ENCODE measurements around the gene ZMYM4. TPM values are rescaled to one million over a fixed set of nuclear protein-coding genes. Genes with fewer than 3 reads are reported as not detected.

ZMYM4 gene
- polyA plus RNA-seq, 2 of the 4 experiments (the other 2 are of a cell fraction) = 12.2 to 36.3 TPM

DNA sequence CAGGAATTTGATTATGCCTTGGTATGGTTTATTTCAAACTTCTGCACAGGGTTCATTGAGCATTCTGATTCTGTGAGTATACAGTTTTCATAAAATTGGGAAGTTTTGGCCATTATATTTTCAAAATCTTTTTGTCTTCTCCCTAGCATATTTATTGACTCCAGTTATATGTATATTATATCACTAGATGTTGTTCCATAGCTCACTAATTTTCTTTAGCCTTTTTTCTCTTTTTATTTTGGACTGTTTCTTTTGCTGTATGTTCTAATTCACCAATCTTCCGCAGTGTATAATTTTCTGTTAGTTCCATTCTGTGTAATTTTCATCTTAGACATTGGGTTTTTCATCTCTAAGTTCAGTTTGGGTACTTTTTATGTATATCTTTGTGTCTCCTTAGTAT, 31.9 kb downstream of the ZMYM4 start:
- no peak for FAIRE-seq
- CTCF ChIA-PET = interaction anchor here (2.6 kb wide), 1 partner anchor 98 kb away, joined by 13 read pairs; no protein-coding TSS in a partner anchor
- Histone ChIP-seq H3K27ac (no peak overlapping the region), H3K4me3 (no peak overlapping the region), H3K4me1 (no peaks in the 10 kb centered on the region), H3K4me2 (no peak overlapping the region), H3K9me3 (no peaks in the 10 kb centered on the region)
- WGBS (ENCODE audit: missing lambda C conversion rate) = 96% methylated on average over 1 of the region's 1 CpG
- POLR2A ChIA-PET = no interaction called here
- TF ChIP-seq RCOR1 (IDR thresholded peaks at IDR 0.05; ENCODE audit: low read depth, low read length) (no peak), JUNB (IDR thresholded peaks at IDR 0.05) (no peak)
- no peak for DNase-seq (ENCODE audit: low read depth in 1 of 2, low spot score in 1 of 2)
- no peak for ATAC-seq

DNA sequence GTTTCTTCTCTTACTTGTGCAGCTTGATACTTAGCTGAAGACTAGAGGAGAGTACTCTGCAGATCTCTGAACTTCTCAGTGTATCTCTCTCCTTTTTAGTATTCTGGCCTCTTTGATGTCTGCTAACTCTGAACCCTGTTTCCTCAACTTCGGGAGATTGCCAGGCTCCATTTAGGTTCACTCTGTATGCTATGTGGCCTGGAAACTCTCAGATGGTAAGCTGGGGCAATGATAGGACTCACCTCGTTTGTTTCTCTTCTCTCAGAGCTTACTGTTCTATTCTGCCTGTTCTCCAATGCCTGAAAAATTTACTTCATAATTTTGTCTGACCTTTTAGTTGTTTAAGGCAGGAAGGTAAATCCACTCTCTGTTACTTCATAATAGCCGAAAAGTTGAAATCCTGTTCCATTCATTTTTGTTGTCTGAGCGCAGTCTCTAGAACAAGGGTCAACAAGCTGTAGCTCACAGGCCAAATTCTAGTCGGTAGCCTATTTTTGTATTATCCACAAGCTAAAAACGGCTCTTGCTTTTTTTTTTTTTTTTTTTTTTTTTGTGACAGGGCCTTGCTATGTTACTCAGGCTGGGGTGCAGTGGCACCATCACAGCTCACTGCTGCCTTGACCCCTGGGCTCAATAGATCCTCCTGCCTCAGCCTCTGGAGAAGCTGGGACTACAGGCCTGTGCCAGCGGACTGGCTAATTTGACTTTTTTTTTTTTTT, 33.3 kb downstream of the ZMYM4 start:
- DNase-seq (ENCODE audit: low read depth in 1 of 2, low spot score in 1 of 2) (no peak), ATAC-seq (no peak), FAIRE-seq (no peak)
- ChIA-PET CTCF (no interaction called here), POLR2A (no interaction called here)
- H3K9me3 ChIP-seq = no peaks in the 10 kb centered on the region
- 77% methylated on average over 7 of the region's 7 CpGs for WGBS (ENCODE audit: missing lambda C conversion rate)
- TF ChIP-seq NR3C1 (IDR thresholded peaks at IDR 0.05) = no peak
- no peak for TF ChIP-seq MAX (IDR thresholded peaks at IDR 0.05)
- no peak for TF ChIP-seq ZSCAN20 (CRISPR knock-in tag; IDR thresholded peaks at IDR 0.05)
- no peak for TF ChIP-seq ZNF302 (CRISPR knock-in tag; IDR thresholded peaks at IDR 0.05)
- TF ChIP-seq, protein P1, sequence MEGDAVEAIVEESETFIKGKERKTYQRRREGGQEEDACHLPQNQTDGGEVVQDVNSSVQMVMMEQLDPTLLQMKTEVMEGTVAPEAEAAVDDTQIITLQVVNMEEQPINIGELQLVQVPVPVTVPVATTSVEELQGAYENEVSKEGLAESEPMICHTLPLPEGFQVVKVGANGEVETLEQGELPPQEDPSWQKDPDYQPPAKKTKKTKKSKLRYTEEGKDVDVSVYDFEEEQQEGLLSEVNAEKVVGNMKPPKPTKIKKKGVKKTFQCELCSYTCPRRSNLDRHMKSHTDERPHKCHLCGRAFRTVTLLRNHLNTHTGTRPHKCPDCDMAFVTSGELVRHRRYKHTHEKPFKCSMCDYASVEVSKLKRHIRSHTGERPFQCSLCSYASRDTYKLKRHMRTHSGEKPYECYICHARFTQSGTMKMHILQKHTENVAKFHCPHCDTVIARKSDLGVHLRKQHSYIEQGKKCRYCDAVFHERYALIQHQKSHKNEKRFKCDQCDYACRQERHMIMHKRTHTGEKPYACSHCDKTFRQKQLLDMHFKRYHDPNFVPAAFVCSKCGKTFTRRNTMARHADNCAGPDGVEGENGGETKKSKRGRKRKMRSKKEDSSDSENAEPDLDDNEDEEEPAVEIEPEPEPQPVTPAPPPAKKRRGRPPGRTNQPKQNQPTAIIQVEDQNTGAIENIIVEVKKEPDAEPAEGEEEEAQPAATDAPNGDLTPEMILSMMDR (IDR thresholded peaks at IDR 0.05) = no peak
- no peak for TF ChIP-seq MYC (IDR thresholded peaks at IDR 0.05; ENCODE audit: borderline replicate concordance, low read length)
- no peak for TF ChIP-seq USF2 (IDR thresholded peaks at IDR 0.05)
- TF ChIP-seq ESRRA (IDR thresholded peaks at IDR 0.05; ENCODE audit: borderline replicate concordance, low read length) = no peak
- TF ChIP-seq FOSB (CRISPR knock-in tag; IDR thresholded peaks at IDR 0.05) = no peak
- no peak for TF ChIP-seq HOXA7 (CRISPR knock-in tag; IDR thresholded peaks at IDR 0.05)
- TF ChIP-seq EHF (CRISPR knock-in tag; IDR thresholded peaks at IDR 0.05) = no peak
- no peak for TF ChIP-seq ELK1 (IDR thresholded peaks at IDR 0.05; ENCODE audit: low read depth, low read length)
- no peak for TF ChIP-seq EHMT2 (IDR thresholded peaks at IDR 0.05; ENCODE audit: low read depth)
- TF ChIP-seq RAD21 (conservative IDR thresholded peaks at IDR 0.05 in 1 of 2, IDR thresholded peaks at IDR 0.05 in 1 of 2) = no peak
- no peak for TF ChIP-seq CHD2 (IDR thresholded peaks at IDR 0.05; ENCODE audit: low read length, partially characterized antibody)
- TF ChIP-seq RARB (CRISPR knock-in tag; IDR thresholded peaks at IDR 0.05) = no peak
- TF ChIP-seq POLR2AphosphoS2 (conservative IDR thresholded peaks at IDR 0.05; ENCODE audit: low read length) = no peak
- TF ChIP-seq, protein P2, sequence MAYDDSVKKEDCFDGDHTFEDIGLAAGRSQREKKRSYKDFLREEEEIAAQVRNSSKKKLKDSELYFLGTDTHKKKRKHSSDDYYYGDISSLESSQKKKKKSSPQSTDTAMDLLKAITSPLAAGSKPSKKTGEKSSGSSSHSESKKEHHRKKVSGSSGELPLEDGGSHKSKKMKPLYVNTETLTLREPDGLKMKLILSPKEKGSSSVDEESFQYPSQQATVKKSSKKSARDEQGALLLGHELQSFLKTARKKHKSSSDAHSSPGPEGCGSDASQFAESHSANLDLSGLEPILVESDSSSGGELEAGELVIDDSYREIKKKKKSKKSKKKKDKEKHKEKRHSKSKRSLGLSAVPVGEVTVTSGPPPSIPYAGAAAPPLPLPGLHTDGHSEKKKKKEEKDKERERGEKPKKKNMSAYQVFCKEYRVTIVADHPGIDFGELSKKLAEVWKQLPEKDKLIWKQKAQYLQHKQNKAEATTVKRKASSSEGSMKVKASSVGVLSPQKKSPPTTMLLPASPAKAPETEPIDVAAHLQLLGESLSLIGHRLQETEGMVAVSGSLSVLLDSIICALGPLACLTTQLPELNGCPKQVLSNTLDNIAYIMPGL (CRISPR knock-in tag; IDR thresholded peaks at IDR 0.05; ENCODE audit: borderline replicate concordance) = no peak
- no peaks in the 10 kb centered on the region for H3K4me1 ChIP-seq
- no peak overlapping the region for H3K27ac ChIP-seq
- no peak overlapping the region for H3K4me3 ChIP-seq
- no peak overlapping the region for H3K4me2 ChIP-seq

All from A549 (cell line).